HEK293T (cell line): ENCODE measurements around the gene ARHGEF1.

Source experiments
- ARNT ChIP-seq: fragments of 450-650 bp; IDR thresholded peaks from 2 replicates; pipeline ENCODE4 v1.6.1; 2017; ENCODE audit warnings: mild to moderate bottlenecking
- CTBP1 ChIP-seq: fragments of 450-650 bp; IDR thresholded peaks from 2 replicates; pipeline ENCODE4 v1.6.1; 2016; ENCODE audit warnings: borderline replicate concordance
- ELF4 ChIP-seq: fragments of 450-650 bp; IDR thresholded peaks from 2 replicates; pipeline ENCODE4 v1.6.1; 2017; ENCODE audit warnings: antibody characterized with exemption
- FOXA1 ChIP-seq: fragments of 450-650 bp; IDR thresholded peaks from 2 replicates; pipeline ENCODE4 v1.6.1; 2016; ENCODE audit warnings: mild to moderate bottlenecking
- FOXK2 ChIP-seq: fragments of 450-650 bp; IDR thresholded peaks from 2 replicates; pipeline ENCODE4 v1.6.1; 2016; ENCODE audit warnings: mild to moderate bottlenecking
- FOXM1 ChIP-seq: fragments of 450-650 bp; IDR thresholded peaks from 2 replicates; pipeline ENCODE4 v1.6.1; 2017; ENCODE audit warnings: mild to moderate bottlenecking, borderline replicate concordance
- HDGF ChIP-seq: fragments of 450-650 bp; IDR thresholded peaks from 2 replicates; pipeline ENCODE4 v1.6.1; 2017; ENCODE audit warnings: antibody characterized with exemption, borderline replicate concordance
- NFRKB ChIP-seq: fragments of 450-650 bp; IDR thresholded peaks from 2 replicates; pipeline ENCODE4 v1.6.1; 2016; ENCODE audit warnings: mild to moderate bottlenecking, moderate library complexity
- PKNOX1 ChIP-seq: fragments of 450-650 bp; IDR thresholded peaks from 2 replicates; pipeline ENCODE4 v1.6.1; 2016
- SP1 ChIP-seq: fragments of 450-650 bp; IDR thresholded peaks from 2 replicates; pipeline ENCODE4 v1.6.1; 2017
- SUZ12 ChIP-seq: fragments of 450-650 bp; IDR thresholded peaks from 2 replicates; pipeline ENCODE4 v1.6.1; 2016; ENCODE audit warnings: mild to moderate bottlenecking
- TARDBP ChIP-seq: fragments of 450-650 bp; IDR thresholded peaks from 2 replicates; pipeline ENCODE4 v1.6.1; 2016
- ZNF384 ChIP-seq: fragments of 450-650 bp; IDR thresholded peaks from 2 replicates; pipeline ENCODE4 v1.6.1; 2016

GRCh38 chr19:41903193-41903953 is 20.4 kb downstream of the ARHGEF1 start:
- no peak for TF ChIP-seq SUZ12
- no peak for TF ChIP-seq TARDBP
- no peak for TF ChIP-seq ZNF384
- no peak for TF ChIP-seq FOXA1
- no peak for TF ChIP-seq FOXM1
- TF ChIP-seq PKNOX1, result no peak
- TF ChIP-seq ELF4, result no peak
- TF ChIP-seq HDGF, result no peak
- no peak for TF ChIP-seq ARNT
- no peak for TF ChIP-seq SP1
- TF ChIP-seq NFRKB, result no peak
- TF ChIP-seq FOXK2, result no peak
- TF ChIP-seq CTBP1, result no peak
